ENCODE measurements around the gene ALAD.
"Not testable (repeated sequence)": the region's sequence is repeated elsewhere in the genome, so short reads cannot be mapped to it uniquely, and the experiment has no call there.

ALAD gene

DNA sequence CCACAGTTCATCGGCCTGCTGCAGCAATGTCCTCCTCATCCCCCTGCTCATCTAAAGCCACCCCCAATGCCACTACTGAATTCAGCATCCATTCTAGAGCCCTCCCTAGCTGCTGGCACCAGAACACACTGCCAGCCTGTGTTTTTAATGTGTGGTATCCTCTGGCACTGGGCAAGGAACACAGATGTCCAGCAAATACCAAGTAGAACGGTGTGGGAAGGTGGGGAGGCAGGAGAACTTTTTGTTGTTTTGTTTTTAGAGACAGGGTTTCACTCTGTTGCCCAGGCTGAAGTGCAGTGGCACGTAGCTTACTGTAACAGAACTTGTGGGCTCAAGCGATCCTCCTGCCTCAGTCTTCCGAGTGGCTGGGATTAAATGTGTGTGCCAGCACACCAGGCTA is 29.0 kb downstream of the ALAD start:
- no peak for DNase-seq

DNA sequence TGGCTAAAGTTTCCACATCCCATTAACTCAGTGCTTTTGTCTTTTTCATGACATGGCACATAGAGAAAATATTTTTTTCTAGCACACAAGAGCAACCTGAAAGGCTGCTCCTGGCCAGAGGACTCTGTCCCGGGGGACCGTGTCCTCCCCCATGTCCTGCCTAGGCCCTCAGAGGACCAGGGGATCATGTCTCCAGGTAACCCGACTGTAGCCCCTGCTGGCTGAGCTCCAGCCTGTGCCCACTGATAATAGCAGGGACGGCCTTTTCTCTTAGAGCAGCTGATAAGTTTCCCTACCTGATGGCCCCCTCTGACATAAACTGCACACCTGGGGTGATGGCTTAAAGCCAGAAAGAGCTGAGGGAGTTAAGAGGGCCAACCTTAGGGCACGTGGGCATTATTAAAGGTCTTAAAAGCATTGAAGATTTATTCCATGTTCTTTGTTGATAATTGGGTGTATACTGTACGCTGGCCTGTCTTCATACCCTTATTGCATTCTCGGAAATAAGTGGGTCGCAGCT is 30.2 kb downstream of the ALAD start:
- DNase-seq = no peak

DNA sequence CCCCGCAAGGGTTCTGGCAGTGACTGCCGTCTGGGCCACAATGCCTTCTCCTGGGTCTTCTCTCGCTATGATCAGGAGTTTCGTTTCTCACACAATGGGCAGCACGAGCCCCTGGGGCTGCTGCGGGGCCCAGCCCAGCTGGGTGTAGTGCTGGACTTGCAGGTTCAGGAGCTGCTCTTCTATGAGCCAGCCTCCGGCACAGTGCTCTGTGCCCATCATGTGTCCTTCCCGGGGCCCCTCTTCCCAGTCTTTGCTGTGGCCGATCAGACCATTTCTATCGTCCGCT is 31.3 kb downstream of the ALAD start:
- no peak for DNase-seq

DNA sequence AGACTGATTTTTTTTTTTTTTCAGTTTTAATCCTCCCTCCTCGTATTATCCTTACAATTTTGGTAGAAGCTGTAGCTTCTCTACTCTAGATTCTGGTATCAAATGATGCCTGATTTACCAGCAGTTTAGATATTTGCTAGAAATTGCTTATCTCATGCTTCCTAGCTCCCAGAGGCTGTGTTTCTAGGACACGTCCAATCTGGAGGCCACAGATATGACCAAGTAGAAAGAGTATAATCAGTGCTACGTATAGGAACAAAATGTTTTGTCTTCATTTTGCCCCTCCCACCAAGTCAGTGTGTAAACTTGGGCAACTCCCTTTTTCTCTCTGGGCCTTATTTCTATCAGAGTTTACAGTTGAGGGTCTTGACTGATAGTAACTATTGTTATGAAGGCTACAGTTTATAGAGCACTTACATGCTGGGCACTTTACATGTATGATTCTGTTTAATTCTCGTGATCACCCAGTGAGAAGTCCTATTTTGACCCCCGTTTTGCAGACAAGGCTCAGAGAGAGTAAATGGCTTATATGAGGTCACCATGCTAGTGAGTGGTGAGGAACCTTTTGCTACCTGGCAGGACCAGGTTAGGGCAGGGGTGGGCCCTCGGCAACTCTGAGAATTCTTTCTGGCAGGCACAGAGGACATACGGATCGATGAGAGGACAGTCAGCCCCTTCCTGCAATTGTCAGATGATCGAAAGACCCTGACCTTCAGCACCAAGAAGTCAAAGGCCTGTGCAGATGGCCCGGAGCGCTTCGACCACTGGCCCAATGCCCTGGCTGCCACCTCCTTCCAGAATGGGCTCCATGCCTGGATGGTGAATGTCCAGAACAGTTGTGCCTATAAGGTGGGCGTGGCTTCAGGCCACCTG is 31.9 kb downstream of the ALAD start:
- DNase-seq = no peak

DNA sequence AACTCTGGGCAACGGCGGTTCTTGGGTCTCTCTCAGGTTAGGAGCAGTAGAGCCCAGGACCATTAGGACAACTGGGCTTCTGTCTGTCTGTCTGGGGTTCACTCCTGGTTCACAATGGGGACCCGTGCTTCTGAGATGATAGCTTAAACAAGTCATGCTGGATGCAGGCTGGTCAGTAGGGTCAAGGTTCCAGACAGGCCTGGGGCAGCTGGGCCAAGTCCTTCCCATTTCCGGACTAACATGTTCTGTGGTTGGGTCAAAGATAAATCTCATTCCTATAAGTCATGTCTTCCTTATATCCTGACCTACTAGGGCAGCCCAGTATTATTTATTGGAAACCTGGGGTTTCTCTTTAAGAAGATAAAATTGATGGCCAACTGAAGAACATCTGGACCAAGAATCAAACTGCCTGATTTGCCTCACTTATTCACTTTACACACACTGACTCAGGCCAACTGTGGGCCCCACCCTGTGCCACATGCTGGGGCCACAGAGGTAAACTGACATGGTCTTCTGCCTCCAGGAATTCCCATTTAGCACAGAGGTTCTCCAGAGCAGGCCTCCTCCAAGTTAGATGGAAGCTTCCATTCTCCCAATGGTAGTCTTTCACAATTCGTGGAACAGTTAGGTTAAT is 32.6 kb downstream of the ALAD start:
- DNase-seq = no peak

DNA sequence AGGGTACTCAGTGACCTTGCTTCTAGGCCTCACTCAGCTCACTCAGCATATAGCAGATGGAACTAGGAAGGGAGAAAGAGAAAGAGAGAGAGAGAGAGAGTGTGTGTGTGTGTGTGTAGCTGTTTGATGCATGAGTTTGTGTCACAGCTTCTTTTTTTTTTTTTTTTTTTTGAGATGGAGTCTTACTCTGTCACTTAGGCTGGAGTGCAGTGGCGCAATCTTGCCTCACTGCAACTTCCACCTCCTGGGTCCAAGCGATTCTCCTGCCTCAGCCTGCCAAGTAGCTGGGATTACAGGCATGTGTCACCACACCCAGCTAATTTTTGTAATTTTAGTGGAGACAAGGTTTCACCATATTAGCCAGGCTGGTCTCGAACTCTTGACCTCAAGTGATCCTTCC is 35.4 kb downstream of the ALAD start:
- not testable (repeated sequence) for DNase-seq

DNA sequence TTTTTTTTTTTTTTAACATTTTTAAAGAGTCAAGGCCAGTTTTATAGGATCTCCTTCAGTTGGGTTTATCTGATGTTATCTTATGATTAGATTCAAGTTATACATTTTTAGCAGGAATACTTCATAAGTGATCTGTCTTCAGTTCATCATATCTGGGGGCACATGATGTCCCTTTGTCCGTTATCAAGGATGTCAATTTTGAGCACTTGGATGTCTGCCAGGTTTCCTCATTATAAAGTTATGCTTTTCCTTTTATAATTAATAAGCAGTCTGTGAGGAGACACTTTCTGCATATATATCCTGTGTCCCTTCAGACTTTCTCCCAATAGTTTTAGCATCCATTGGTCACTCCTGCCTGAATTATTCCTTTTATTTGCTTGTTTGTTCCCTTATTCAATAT is 36.1 kb downstream of the ALAD start:
- DNase-seq = no peak

DNA sequence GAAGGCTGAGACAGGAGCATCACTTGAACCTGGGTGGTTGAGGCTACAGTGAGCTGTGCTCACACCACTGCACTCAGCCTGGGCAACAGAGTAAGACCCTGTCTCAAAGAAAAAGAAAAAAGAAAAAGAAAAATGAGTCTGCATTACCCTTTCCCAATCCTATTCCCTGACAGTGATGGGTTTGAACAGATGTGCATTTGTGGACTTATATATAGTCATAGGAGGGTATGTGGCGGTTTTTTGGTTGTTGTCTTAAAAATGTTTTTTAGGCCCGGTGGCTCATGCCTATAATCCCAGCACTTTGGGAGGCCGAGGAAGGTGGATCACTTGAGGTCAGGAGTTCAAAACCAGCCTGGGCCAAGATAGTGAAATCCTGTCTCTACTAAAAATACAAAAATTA is 37.7 kb downstream of the ALAD start:
- no peak for DNase-seq

DNA sequence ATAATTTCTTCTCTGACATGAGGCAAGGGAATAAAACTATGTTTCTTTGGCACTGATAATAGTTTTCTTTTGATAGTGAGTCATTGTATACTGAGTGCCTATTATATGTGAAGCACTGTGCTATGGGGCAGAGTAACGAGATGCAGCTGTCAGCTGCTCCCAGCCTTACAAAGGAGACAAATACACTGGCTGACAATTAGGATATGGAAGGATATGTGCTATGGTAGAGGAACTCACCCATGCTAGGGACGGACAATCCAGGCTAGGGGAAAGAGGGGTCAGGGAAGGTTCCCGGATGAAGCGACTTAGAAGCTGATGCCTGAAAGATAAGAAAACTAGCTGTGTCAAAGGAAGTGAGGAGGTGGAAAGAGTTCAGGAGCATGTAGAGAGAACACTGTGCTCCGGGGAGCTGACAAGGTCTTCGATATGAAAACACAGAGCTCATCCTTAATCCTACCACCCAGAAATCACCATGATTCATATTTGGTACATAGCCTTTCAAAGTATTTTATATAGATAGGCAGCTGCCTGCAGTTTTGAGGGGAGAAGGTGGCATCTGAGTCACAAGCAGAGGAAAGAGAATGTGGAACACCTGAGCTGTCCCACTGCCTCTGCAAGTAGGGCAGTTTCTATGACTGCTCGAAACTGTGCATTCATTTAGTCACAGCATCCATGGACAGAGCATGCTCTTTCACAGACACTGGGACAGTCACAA is 39.6 kb downstream of the ALAD start:
- DNase-seq = peak; percentile 12

DNA sequence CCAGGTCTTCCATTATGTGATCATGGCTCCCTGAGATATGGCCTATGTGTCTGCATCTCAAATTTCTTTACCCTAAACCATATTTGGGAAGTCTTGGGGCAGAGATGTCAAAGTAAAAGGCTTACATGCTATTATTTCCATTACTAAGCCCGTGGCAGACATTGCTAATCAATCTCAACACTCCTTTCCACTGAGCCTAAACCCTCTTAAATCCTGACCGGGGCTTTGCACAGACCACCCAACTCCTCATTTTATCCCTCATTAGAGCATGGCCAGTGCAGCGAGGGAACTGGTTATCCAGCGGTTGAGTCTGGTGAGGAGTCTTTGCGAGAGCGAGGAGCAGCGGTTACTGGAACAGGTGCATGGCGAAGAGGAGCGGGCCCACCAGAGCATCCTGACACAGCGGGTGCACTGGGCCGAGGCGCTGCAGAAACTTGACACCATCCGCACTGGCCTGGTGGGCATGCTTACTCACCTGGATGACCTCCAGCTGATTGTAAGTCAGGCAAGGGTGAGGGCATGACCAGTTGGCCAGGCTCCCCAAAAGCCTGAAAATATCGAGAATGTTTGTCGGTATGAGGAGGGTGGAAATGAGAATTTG is 40.7 kb downstream of the ALAD start:
- no peak for DNase-seq

DNA sequence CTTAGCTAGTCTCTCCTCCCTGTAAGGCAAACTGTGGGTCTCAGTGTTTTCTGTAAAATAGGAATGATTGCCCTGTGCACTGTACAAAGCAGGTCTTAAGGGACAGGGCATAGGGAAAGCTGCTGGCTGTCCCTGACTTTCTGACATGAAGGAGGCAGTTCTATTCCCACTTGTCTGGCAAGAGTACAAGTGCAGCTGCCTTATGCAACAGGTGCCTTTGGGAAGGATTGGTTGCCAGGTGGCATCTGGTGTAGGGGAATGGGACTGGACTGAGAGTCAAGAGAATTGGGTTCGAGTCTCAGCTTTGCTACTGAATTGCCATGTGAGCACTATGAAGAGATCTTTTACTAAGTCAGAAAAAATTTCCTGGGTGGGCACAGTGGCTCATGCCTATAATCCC is 41.7 kb downstream of the ALAD start:
- DNase-seq = no peak

DNA sequence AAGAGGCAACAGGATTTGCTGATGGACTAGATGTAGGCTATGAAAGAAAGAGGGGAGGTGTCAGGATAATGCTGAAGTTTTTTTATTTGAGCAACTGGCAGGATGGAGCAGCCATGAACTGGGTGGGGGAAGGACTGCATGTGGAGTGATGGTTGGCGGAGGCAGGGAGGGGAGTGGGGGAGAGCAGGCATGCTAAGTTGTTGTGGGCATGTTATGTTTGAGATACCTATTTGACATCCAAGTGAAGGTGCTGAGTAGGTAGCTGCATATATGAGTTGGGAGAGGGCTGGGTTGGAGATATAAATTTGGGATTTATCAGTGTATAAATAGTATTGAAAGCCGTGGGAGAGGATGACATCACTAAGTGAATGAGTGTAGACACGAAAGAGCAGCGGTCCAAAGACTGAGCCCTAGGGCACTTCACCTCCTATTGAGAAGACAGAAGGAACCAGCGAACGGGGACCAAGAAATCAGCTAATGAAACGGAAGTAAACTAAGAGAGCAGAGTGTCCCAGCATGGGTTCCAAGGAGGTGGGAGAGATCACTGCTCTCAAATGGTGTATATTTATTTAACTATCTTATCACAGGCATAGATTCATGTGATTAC is 44.3 kb downstream of the ALAD start:
- no peak for DNase-seq

DNA sequence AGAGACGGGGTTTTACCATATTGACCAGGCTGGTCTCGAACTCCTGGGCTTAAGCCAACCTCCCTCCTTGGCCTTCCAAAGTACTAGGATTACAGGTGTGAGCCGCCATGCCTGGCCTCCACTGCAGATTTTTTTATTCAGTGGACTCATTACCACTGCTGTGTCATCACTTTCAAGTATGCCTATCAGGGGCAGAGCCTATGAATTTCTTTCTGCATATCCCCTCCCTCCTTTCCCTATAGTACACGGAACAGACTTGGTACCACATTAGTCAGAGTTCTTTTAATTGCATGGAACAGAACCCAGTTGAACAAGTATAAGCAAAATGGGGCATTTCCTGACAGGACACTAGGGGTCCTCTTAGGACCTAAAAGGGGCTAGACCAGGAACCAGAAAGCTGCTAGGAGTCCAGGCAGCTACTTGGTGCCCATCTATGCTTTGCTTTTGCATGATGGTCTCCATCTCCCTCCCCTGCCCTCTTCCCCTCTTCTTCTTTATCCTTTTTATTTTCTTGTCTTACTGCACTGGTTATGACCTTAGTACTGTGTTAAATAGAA is 46.0 kb downstream of the ALAD start:
- DNase-seq = no peak

DNA sequence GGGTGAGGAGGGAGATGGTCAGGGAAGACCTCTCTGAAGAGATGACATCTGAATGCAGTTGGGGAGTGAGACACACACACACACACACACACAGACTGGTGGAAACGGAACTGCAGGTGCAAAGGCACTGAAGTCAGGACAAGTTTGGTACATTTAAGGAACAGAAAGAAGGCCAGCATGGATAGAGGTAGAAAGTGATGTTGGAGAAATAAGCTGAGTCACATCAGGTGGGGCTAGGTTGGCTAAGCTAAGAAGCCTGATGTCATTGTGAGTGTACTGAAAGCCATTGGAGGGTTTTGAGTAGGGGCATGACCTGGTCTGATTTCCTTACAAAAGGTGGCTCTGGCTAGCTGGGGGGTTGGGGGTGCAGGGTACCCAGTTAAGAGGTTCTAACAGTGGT is 48.7 kb downstream of the ALAD start:
- DNase-seq = no peak

DNA sequence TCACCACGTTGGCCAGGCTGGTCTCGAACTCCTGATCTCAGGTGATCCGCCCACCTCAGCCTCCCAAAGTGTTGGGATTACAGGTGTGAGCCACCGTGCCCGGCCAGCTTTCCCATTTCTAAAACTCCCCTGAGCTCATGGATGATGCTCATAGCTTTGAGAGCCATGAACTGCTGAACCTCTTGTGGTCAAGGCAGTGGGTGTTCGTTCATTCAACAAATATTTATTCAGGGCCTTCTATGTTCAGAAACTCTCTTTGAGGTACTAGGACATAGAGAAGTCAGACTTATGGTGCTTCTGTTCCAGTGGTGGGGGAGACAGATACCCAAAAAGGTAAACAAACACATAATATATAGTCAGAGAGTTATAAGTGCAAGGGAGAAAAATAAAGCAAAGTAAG is 49.1 kb downstream of the ALAD start:
- DNase-seq = no peak

DNA sequence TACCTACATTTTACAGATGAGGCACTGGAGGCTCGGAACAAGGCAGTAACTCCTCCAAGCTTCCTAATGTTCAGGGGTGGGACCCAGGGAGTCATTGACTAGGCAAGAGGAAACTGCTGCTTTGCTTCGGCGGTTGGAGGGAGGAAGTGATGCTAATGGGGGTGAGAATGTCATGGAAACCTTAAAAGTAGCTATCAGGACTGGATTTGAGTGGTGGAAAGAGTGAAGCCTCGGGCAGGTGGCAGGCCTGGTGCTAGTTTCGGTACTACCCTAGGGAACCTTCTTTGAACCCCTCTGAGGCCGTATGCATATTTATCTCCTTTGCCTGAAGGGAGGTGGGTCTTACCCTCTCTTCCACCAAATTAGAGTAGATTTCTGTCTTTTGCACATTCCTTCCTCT is 50.1 kb downstream of the ALAD start:
- no peak for DNase-seq

DNA sequence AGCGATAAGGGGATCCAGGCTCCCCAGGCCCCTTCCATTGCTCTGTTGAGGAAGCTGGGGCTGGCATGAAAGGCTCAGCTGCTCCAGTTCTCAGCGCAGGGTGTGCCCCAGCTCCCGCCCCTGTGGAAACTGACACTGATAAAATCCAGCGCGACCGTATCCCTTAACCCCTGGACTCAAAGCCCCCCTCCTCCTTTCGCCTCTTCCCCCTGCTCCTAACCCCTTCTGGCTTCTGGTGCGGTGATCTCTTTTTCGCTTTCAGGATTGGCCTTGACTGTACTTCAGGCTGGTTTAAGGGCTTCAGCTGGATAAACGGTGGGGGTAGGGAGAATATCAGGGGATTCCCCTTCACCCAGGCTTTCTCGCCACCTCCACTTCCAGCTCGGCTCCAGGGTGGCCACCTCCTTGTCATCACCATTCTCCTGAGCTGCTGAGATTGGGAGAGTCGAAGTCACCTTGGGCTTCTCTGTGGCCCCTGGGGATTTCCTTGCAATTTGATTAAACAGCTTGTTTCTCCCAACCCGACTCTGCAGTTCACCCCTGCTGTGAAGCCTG is 50.9 kb downstream of the ALAD start:
- DNase-seq = no peak

DNA sequence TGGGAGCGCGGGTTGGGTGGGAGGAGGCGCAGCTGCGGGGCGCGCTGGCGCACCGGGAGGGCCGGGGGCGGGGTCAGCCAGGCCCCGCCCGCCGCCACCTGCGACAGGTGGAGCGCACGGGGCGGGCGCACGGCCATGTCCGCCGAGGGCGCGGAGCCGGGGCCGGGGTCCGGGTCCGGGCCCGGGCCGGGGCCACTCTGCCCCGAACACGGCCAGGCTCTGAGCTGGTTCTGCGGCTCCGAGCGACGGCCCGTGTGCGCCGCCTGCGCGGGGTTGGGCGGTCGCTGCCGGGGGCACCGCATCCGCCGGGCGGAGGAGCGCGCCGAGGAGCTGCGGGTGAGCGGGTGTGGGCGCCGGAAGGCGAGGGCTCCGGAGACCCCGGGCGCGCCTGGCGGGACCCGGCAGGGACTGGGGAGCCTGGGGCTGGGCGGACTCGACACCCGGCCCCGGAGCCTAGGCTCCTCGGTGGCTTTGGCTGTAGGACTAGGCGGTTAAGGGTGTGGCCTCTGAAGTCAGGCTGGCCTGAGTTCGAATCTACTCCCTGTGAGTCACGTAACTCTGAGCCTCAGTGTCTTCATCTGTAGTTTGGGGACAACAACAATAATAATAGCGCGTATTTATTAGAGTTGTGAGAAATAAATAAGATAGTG is 51.5 kb downstream of the ALAD start, which contains the start of gene BSPRY:
Gene BSPRY (plus strand): TSS at position 97 of the 650 bp plus-strand sequence. CDS start 39 bp downstream, at position 136.
- peak; percentile 40 for DNase-seq

DNA sequence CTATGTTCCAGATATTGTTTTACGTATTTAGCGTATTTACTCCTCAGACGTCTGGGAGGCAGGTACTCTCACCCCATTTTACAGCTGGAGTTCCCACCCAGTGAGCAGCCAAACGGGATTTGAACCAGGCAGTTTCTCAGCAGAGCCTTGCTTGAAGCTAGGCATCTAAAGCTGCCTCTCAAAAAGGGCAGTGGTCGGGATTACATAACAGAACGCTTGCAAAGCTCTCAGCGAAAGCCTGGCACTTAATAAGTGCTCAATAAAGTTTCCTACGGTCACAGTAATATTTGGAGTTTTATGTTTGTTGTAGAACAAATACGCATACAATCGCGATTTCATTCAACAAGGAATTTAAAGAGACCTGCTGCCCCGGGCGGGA is 52.0 kb downstream of the ALAD start:
- no peak for DNase-seq

DNA sequence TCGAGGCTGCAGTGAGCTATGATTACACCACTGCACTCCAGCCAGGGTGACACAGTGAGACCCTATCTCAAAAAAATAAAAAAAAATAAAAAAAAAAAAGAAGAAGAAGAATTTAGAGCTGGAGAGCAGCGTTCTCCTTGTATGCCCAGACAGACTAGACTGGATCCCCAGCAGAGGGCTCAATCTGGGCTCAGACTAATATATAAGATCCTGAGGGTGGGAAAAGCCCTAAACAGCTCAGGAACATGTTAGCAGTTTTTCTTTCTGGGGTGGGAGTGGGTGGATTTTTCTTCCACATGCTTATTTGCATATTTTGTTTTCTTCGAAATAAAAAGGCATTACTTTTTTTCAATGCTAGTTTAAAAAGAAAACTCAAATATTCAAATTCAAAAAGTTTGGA is 52.6 kb downstream of the ALAD start:
- DNase-seq = no peak

DNA sequence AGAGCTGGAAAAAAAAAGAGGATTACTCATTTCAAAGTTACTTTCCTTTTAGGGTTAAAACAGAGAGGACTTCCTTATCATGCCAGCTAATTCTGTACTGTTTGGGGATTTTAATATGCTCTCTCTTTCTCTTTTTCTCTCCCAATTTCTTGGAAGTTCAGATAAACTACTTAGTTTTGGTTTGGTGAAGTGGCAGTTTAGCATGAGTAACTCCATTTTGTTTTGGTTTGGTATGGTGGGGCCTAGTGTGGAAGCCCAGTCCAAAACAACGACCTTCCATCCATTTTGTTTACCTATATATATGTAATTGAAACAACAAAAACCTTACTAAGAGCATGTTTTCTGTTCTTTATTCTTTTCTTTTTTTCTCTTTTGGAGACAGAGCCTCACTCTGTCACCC is 55.4 kb downstream of the ALAD start:
- no peak for DNase-seq

DNA sequence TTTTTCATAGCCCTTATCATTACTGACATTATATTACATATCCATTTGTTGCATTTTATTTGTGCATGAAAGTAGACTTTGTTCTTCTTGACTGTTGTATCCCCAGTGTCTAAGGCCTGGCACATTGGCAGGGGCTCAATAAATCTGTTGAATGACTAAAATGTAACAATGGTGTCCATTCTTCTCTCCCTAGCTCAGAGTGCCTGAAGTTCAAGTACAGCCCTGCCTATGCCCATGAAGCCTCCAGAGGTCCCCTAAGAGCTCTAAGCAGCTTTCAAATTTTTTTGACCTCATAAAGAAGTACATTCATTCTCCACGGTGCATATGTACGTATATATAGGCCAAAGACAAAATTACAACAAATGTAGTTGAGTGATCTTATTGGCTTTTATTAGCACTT is 55.9 kb downstream of the ALAD start:
- no peak for DNase-seq
